Heart left ventricle (tissue), 16 donors: ENCODE data around the gene CLDN7. TPM values are rescaled to one million over a fixed set of nuclear protein-coding genes. Genes with fewer than 3 reads are reported as not detected.

ENCODE experiments used
- ATAC-seq, 4 donors: fragments of 200-7000 bp; cut with Tn5 transposase; one replicate each; pipeline ENCODE4 v1.9.1; 2020 to 2022; ENCODE audit warnings: moderate library complexity in 4 of 4, mild to moderate bottlenecking in 3 of 4, moderate number of reproducible peaks in 1 of 4
- DNase-seq, 5 donors: peaks; one replicate each; pipeline ENCODE4 v3.0.0-alpha.2; 2020
- H3K27ac ChIP-seq, 12 donors: fragments of 200-600 bp; sonication (generic) in 4 of 12; one replicate each; pipeline versions ENCODE4 v1.5.0 to v1.8.0; 2016 to 2022; ENCODE audit warnings: mild to moderate bottlenecking in 2 of 12
- H3K27me3 ChIP-seq, 9 donors: fragments of 200-600 bp; sonication (generic) in 2 of 9; one replicate each; pipeline versions ENCODE4 v1.5.1 to v1.8.0; 2016 to 2022; ENCODE audit warnings: mild to moderate bottlenecking in 3 of 9
- H3K36me3 ChIP-seq, 9 donors: fragments of 200-600 bp; sonication (generic) in 2 of 9; one replicate each; pipeline versions ENCODE4 v1.5.0 to v1.8.0; 2018 to 2022; ENCODE audit warnings: mild to moderate bottlenecking in 2 of 9
- H3K4me1 ChIP-seq, 12 donors: fragments of 200-600 bp; sonication (generic) in 4 of 12; one replicate each; pipeline versions ENCODE4 v1.5.0 to v1.8.0; 2016 to 2022; ENCODE audit warnings: mild to moderate bottlenecking in 3 of 12
- H3K4me3 ChIP-seq, 12 donors: fragments of 200-600 bp; sonication (generic) in 4 of 12; one replicate each; pipeline versions ENCODE4 v1.5.0 to v1.8.0; 2017 to 2022; ENCODE audit warnings: mild to moderate bottlenecking in 9 of 12, moderate library complexity in 4 of 12
- H3K9me3 ChIP-seq, 12 donors: fragments of 200-600 bp; sonication (generic) in 4 of 12; one replicate each; pipeline versions ENCODE4 v1.5.0 to v1.8.0; 2016 to 2022; ENCODE audit warnings: mild to moderate bottlenecking in 1 of 12
- POLR2A ChIP-seq, 2 donors: fragments of 450-650 bp; IDR thresholded peaks; one replicate each; pipeline ENCODE4 v1.6.1; 2017; ENCODE audit warnings: antibody characterized with exemption in 2 of 2, mild to moderate bottlenecking in 2 of 2, moderate library complexity in 2 of 2
- WGBS, 4 donors: extraction: QIAGEN DNeasy Blood & Tissue Kit in 2 of 4; methylation state at CpG; one replicate each; pipeline versions ENCODE4 v1.1.5 to v1.1.7; 2013 to 2018; 5-methylcytosine and 5-hydroxymethylcytosine counted together
- intact Hi-C, 10 donors: fragments of 100-400 bp; cut with DNase I; formaldehyde crosslinking; loops; one replicate each; pipeline versions ENCODE4 v1.11.1 to v1.14.2; 2022
- polyA plus RNA-seq, 2 donors: library from polyadenylated mRNA; stranded (reverse); fragments of 200-250 nt; gene quantifications; one replicate each; pipeline ENCODE4 v1.2.3, GENCODE V29; 2013
- total RNA-seq, 9 donors: library from RNA; depleted of rRNA in 2 of 9; stranded (reverse); fragments of >200 nt in 2 of 9; fragmentation: NEBNext Ultra II Directional in 3 of 9; extraction: Animal tissue kit (Norgen Biotek cat#: 25700) in 3 of 9; gene quantifications; one replicate each; pipeline versions ENCODE4 v1.1.0 to v1.2.4, GENCODE V29; 2016 to 2023
- TF ChIP-seq, protein P1 (sequence below), 12 donors: fragments of 200-600 bp; sonication (generic) in 4 of 12; IDR thresholded peaks; one replicate each; pipeline versions ENCODE4 v1.5.0 to v1.8.0; 2018 to 2022; ENCODE audit warnings: antibody characterized with exemption in 12 of 12, mild to moderate bottlenecking in 5 of 12
- donor health status: ischemic (EF 13 %, LVEDD 7.1; RV severe dilation, severe dysfunction).
- donor health status: healthy with polysubstance abuse.
- donor health status: DM: no; HTN: yes; CAD: no.
- donor health status: DM: no; HTN: no; CAD: no.
- donor health status: ischemic (EF 25% LVEDD 6.9; RV normal size, moderate dysfunction).
- donor health status: ischemic (EF 25% LVEDD 5.7; RV mildly dilated, moderate dysfunction).
- donor health status: healthy.
- donor health status: DM: yes; HTN: yes; CAD: no.
- donor health status: ischemic (EF 35%, LVEDD 5.7; RV mildly dilated, moderate dysfunction).
- donor health status: nonischemic (EF 11% LVEDD 7.7; RV severe dilation, severe dysfunction).
- donor health status: DM: yes; HTN: yes; CAD: no.
- donor health status: PGD.
- donor health status: ischemic (EF 29% LVEDD 5.4; RV normal size, mild dysfunction).
- donor health status: nonischemic (EF 23%, LVEDD 6.1; RV moderate dilation, normal function).

Gene CLDN7
- total and polyA plus RNA-seq, 11 donors = 0.36 to 2.6 (median 1.3) TPM; not detected in 2

DNA sequence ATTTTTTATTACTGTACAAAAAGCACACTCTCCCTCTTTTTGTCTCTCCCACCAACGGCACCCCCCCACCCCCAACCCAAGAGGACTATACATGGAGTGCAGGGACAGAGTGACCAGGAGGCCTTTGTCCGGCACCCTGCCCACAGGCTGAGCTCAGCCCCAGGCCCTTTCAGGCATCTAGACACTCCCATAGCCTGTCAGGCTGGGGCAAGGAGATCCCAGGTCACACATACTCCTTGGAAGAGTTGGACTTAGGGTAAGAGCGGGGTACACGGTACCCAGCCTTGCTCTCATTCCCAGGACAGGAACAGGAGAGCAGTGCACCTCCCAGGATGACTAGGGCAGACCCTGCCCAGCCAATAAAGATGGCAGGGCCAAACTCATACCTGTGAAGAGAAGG, 2.1 kb downstream of the CLDN7 start:
- ATAC-seq = no peak
- Histone ChIP-seq H3K27me3 (peaks cover 18 to 44% (median 36%) of the 10 kb centered on the region in 9 donors), H3K4me1 (peaks cover 0 to 36% (median 23%) of the 10 kb centered on the region in 12 donors), H3K27ac (no peak overlapping the region), H3K9me3 (no peaks in the 10 kb centered on the region), H3K36me3 (peaks cover 0 to 49% (median 44%) of the 10 kb centered on the region in 9 donors), H3K4me3 (no peak overlapping the region)
- WGBS, 4 donors = 83 to 93% (median 90%) methylated on average over 2 to 4 of the region's 4 CpGs
- no peak for DNase-seq
- TF ChIP-seq, protein P1, sequence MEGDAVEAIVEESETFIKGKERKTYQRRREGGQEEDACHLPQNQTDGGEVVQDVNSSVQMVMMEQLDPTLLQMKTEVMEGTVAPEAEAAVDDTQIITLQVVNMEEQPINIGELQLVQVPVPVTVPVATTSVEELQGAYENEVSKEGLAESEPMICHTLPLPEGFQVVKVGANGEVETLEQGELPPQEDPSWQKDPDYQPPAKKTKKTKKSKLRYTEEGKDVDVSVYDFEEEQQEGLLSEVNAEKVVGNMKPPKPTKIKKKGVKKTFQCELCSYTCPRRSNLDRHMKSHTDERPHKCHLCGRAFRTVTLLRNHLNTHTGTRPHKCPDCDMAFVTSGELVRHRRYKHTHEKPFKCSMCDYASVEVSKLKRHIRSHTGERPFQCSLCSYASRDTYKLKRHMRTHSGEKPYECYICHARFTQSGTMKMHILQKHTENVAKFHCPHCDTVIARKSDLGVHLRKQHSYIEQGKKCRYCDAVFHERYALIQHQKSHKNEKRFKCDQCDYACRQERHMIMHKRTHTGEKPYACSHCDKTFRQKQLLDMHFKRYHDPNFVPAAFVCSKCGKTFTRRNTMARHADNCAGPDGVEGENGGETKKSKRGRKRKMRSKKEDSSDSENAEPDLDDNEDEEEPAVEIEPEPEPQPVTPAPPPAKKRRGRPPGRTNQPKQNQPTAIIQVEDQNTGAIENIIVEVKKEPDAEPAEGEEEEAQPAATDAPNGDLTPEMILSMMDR (IDR thresholded peaks at IDR 0.05) = no peak
- no peak for TF ChIP-seq POLR2A (IDR thresholded peaks at IDR 0.05)
- intact Hi-C loops = no loop called here

DNA sequence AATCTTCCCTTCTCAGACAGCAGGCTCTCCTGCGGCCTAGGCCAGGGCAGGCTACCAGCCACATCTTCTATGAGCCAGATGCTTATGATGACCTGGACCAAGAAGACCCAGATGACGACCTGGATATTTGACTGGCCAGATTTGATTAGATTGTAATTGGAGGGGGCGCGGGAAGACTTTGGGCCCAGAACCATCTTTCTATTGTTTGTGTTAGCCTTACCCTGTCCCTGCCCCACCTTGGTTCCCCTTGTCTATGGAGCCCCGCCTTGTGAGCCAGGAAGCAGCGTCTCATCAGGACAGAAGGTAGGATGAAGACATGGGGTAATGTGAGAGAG, 2.8 kb downstream of the CLDN7 start:
- Histone ChIP-seq H3K36me3 (peaks cover 0 to 55% (median 50%) of the 10 kb centered on the region in 9 donors), H3K4me3 (no peak overlapping the region), H3K27ac (no peak overlapping the region), H3K4me1 (peaks cover 0 to 36% (median 23%) of the 10 kb centered on the region in 12 donors), H3K9me3 (no peaks in the 10 kb centered on the region), H3K27me3 (peaks cover 18 to 41% (median 36%) of the 10 kb centered on the region in 9 donors)
- ATAC-seq = no peak
- intact Hi-C loops = loop anchor here in 2 of 10 donors (5.0 to 10.0 kb wide), 2 partner anchors 43 to 315 kb away; partner anchors contain the start of gene CD68 (in 1 of the 2)
- no peak for DNase-seq
- 89 to 95% (median 94%) methylated on average over 6 of the region's 6 CpGs for WGBS, 4 donors
- no peak for TF ChIP-seq POLR2A (IDR thresholded peaks at IDR 0.05)
- TF ChIP-seq, protein P1 (IDR thresholded peaks at IDR 0.05) = no peak

DNA sequence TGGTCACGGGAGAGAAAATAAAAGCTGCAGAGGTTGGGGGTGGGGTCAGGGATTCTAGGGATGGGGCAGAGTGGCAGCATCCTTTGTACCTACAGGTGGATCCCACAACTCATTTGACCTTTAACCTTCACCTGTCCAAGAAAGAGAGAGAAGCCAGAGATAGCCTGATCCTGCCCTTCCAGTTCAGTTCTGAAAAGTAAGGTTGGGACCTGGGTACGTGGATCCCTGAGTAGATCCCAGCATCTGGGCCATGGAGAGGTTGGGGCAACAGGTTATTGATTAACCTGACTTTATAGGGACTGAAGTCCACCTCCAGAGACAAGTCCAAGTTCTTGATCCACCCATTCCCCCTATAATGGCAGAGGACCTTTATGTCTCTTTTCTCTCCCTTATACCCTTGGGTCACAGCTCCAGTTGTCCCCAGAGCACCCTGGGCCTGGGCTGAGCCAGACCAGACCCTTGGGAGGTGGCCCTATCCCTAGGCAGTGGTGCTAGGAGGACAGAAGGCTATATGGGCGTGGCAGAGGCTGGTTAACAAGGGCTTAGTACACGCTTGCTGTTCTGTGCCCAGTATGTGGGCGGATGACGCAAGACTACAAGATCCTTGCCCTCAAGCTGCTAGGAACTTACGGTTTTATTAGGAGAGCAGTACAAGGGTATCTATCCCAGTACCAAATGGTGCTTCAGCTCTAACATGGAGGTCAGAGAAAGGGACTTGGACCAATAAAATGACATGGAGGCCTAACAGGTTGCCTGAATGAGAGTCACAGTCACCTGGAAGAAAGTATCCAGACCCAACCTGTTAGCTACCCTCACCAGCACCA, 3.3 kb downstream of the CLDN7 start:
- no peaks in the 10 kb centered on the region for H3K9me3 ChIP-seq
- H3K27ac ChIP-seq = no peak overlapping the region
- TF ChIP-seq POLR2A (IDR thresholded peaks at IDR 0.05) = no peak
- TF ChIP-seq, protein P1 (IDR thresholded peaks at IDR 0.05) = no peak
- H3K36me3 ChIP-seq = peaks cover 0 to 61% (median 56%) of the 10 kb centered on the region in 9 donors
- 83 to 95% (median 90%) methylated on average over 7 of the region's 7 CpGs for WGBS, 4 donors
- ATAC-seq (no peak), DNase-seq (no peak)
- intact Hi-C loops = loop anchor here in 2 of 10 donors (5.0 to 10.0 kb wide), 2 partner anchors 43 to 316 kb away; partner anchors contain the start of gene CD68 (in 1 of the 2)
- H3K4me1 ChIP-seq = peaks cover 0 to 37% (median 25%) of the 10 kb centered on the region in 12 donors
- no peak overlapping the region for H3K4me3 ChIP-seq
- peaks cover 18 to 35% (median 30%) of the 10 kb centered on the region in 9 donors for H3K27me3 ChIP-seq

DNA sequence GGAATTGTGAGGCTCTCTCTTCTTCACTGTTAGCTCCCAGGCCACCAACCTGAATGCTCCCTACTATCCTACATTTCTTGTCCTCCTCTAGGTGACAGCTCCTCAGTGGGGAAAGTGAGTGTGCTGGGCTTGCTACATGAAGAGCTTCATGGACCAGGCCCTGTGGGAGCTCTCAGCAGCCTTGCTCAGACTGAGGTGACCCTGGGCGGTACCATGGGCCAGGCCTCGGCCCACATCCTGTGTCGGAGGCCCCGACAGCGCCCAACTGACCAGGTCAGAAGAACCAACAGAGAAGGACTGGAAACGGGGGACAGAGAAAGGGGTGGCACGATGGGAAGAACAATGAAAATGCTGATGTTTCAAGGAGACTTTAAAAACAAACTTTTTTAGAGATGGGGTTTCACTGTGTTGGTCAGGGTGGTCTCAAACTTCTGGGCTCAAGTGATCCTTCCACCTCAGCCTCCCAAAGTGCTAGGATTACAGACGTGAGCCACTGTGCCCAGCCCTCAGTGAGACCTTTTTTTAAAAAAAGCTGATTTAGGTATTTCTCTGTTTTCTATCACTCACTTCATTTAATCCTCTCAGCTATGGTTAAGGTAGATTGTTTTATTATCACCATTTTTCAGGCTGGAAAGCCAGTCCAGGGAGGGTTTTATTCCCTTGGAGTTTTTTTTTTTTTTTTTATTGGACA, 5.4 kb downstream of the CLDN7 start:
- peaks cover 0 to 33% (median 22%) of the 10 kb centered on the region in 12 donors for H3K4me1 ChIP-seq
- H3K27ac ChIP-seq = no peak overlapping the region
- no peak overlapping the region for H3K4me3 ChIP-seq
- ATAC-seq = no peak
- 82 to 92% (median 91%) methylated on average over 8 of the region's 8 CpGs for WGBS, 4 donors
- peaks cover 0 to 66% (median 58%) of the 10 kb centered on the region in 9 donors for H3K36me3 ChIP-seq
- TF ChIP-seq POLR2A (IDR thresholded peaks at IDR 0.05) = no peak
- TF ChIP-seq, protein P1 (IDR thresholded peaks at IDR 0.05) = no peak
- DNase-seq = no peak
- peaks cover 6 to 15% (median 11%) of the 10 kb centered on the region in 9 donors for H3K27me3 ChIP-seq
- H3K9me3 ChIP-seq = no peaks in the 10 kb centered on the region
- intact Hi-C loops = loop anchor here in 2 of 10 donors (5.0 to 10.0 kb wide), 2 partner anchors 45 to 318 kb away; partner anchors contain the start of gene CD68 (in 1 of the 2)
